ENCODE measurements around the gene CSMD2. TPM values are rescaled to one million over a fixed set of nuclear protein-coding genes. Genes with fewer than 3 reads are reported as not detected.

The CSMD2 gene
- total and polyA plus RNA-seq, 2 of the 4 experiments (the other 2 are of a cell fraction) = under 0.01 to 0.36 TPM

- H4K20me1 ChIP-seq (ENCODE audit: insufficient read depth, low read length) = no peaks in the 10 kb centered on the region
- dilution Hi-C loops (cut with HindIII; ENCODE audit: low sequenced_read_pairs, unreplicated experiment) = no loop called here
- no peak overlapping the region for H3K4me3 ChIP-seq (ENCODE audit: insufficient read depth, low read depth, low read length)
- POLR2A ChIA-PET (ENCODE audit: unreplicated experiment) = no interaction called here
- H2BK5ac ChIP-seq (ENCODE audit: low read depth, low read length, poor library complexity, severe bottlenecking) = no peak overlapping the region
- no peak overlapping the region for H2BK20ac ChIP-seq (ENCODE audit: low read depth, low read length)
- no peak overlapping the region for H3K4ac ChIP-seq (ENCODE audit: low read depth, low read length)
- H3K4me2 ChIP-seq (ENCODE audit: low read depth, low read length) = 0 out of 2 replicates have a peak overlapping the region, but pooled peaks have one; percentile 16
- DNase-seq (no peak), ATAC-seq (ENCODE audit: low read depth) (no peak)
- BruUV-seq (replicated peaks) = no TSS peak
- no peak overlapping the region for H2AK9ac ChIP-seq (replicated peaks; ENCODE audit: low read depth, low read length, poor library complexity)
- H2BK120ac ChIP-seq (ENCODE audit: low read depth, low read length) = no peak overlapping the region
- no peak overlapping the region for H4K91ac ChIP-seq (ENCODE audit: insufficient read depth, low read depth, low read length)
- CTCF ChIA-PET = no interaction called here
- no peaks in the 10 kb centered on the region for H3K9me1 ChIP-seq (ENCODE audit: insufficient read depth, low read length)
- H3K23ac ChIP-seq (ENCODE audit: low read depth, low read length) = no peak overlapping the region
- no CpG with 5 or more reads among the region's 13 CpGs for WGBS, 2 experiments (ENCODE audit: extremely low coverage in 2 of 2, insufficient read length in 1 of 2)
- no peak overlapping the region for H3K18ac ChIP-seq (ENCODE audit: low read depth, low read length)
- no peak overlapping the region for H3K9ac ChIP-seq (ENCODE audit: low read depth, low read length)
- H3K4me1 ChIP-seq (ENCODE audit: control insufficient read depth, insufficient read depth, low read length) = no peaks in the 10 kb centered on the region; the same call in 1 of the 2 replicates
- H2BK15ac ChIP-seq (ENCODE audit: low read depth, low read length) = no peak overlapping the region
- in situ Hi-C loops (cut with MboI; ENCODE audit: low sequenced_read_pairs) = no loop called here
- no peaks in the 10 kb centered on the region for H3K79me1 ChIP-seq (ENCODE audit: low read depth in 1 of 2, low read length in 2 of 2)
- intact Hi-C loops (cut with micrococcal nuclease) = no loop called here
- no peak overlapping the region for H4K8ac ChIP-seq (ENCODE audit: low read depth in 2 of 2, low read length in 2 of 2)
- TF ChIP-seq MAFK (IDR thresholded peaks at IDR 0.05; ENCODE audit: low read depth, low read length) = no peak
- no peak for TF ChIP-seq MXI1 (IDR thresholded peaks at IDR 0.05; ENCODE audit: borderline replicate concordance, low read depth, low read length)
- no peak for TF ChIP-seq RCOR1 (IDR thresholded peaks at IDR 0.05; ENCODE audit: insufficient replicate concordance, low read length)
- H2AFZ ChIP-seq (replicated peaks; ENCODE audit: low read length, poor library complexity) = peak overlapping the region; percentile 33
- no peak overlapping the region for H2AK5ac ChIP-seq (ENCODE audit: low read depth, low read length)
- no peak overlapping the region for H4K5ac ChIP-seq (ENCODE audit: low read depth, low read length)
- no peaks in the 10 kb centered on the region for H3K9me3 ChIP-seq (ENCODE audit: control insufficient read depth, insufficient read depth, low read length)
- no peak overlapping the region for H3K56ac ChIP-seq (ENCODE audit: extremely low read depth, insufficient read depth, low read length)
- H3K27me3 ChIP-seq (ENCODE audit: control insufficient read depth, insufficient read depth, low read length) = peaks cover 15% of the 10 kb centered on the region
- no peaks in the 10 kb centered on the region for H3K36me3 ChIP-seq (ENCODE audit: control insufficient read depth, insufficient read depth, low read length)
- no peak overlapping the region for H3K14ac ChIP-seq (replicated peaks; ENCODE audit: low read depth, low read length)
- H3K27ac ChIP-seq (ENCODE audit: insufficient read depth, low read length) = no peak overlapping the region
Observed at GRCh38 chr1:34165422-34165921, 442 bp upstream of the CSMD2 start.
